Large intestine (tissue), 3 donors: ENCODE results near the gene SYCP3. TPM values are rescaled to one million over a fixed set of nuclear protein-coding genes. Genes with fewer than 3 reads are reported as not detected.

ENCODE experiments used
- DNase-seq, 2 donors: peaks; one replicate each; pipeline versions ENCODE4 v3.0.0 to v3.0.0-alpha.2; 2013
- H3K27ac ChIP-seq: one replicate; pipeline ENCODE4 v1.5.1; 2013; ENCODE audit warnings: low read length
- H3K27me3 ChIP-seq: 2 replicates; pipeline ENCODE4 v1.6.1; 2013; ENCODE audit warnings: low read length; ENCODE audit not compliant: control insufficient read depth, insufficient read depth
- H3K36me3 ChIP-seq: 2 replicates; pipeline ENCODE4 v1.6.1; 2013; ENCODE audit warnings: low read length; ENCODE audit not compliant: control insufficient read depth, insufficient read depth
- H3K4me1 ChIP-seq: one replicate; pipeline ENCODE4 v1.6.1; 2013; ENCODE audit warnings: low read length; ENCODE audit not compliant: control insufficient read depth, insufficient read depth
- H3K4me3 ChIP-seq: one replicate; pipeline ENCODE4 v1.5.1; 2013; ENCODE audit warnings: low read length
- H3K9me3 ChIP-seq: one replicate; pipeline ENCODE4 v1.6.1; 2013; ENCODE audit warnings: mild to moderate bottlenecking, low read depth, low read length, moderate library complexity; ENCODE audit not compliant: control insufficient read depth
- WGBS: methylation state at CpG from one replicate; pipeline ENCODE4 v1.1.5; 2013; ENCODE audit warnings: low lambda C conversion rate; ENCODE audit not compliant: insufficient coverage; 5-methylcytosine and 5-hydroxymethylcytosine counted together
- polyA plus RNA-seq: library from polyadenylated mRNA; unstranded; fragments of 120-200 nt; gene quantifications from one replicate; pipeline ENCODE4 v1.2.1, GENCODE V29; 2013

Gene SYCP3
- polyA plus RNA-seq, 1 donor: 1.7 TPM

- Histone ChIP-seq H3K4me1 (peaks cover 2% of the 10 kb centered on the region), H3K27ac (no peak overlapping the region), H3K36me3 (peaks cover 31% of the 10 kb centered on the region), H3K4me3 (no peak overlapping the region), H3K9me3 (no peaks in the 10 kb centered on the region), H3K27me3 (no peaks in the 10 kb centered on the region)
- peak in 1 of 2 donors; percentile 37 for DNase-seq
Measured at GRCh38 chr12:101720118-101720517, 19.1 kb downstream of the SYCP3 start.

- H3K4me1 ChIP-seq: peaks cover 7% of the 10 kb centered on the region
- H3K36me3 ChIP-seq: peaks cover 31% of the 10 kb centered on the region
- no peak overlapping the region for H3K27ac ChIP-seq
- no peak overlapping the region for H3K4me3 ChIP-seq
- H3K9me3 ChIP-seq: no peaks in the 10 kb centered on the region
- no peaks in the 10 kb centered on the region for H3K27me3 ChIP-seq
- no peak for DNase-seq
Measured at GRCh38 chr12:101719566-101719965, 19.7 kb downstream of the SYCP3 start.

- no peak overlapping the region for H3K4me3 ChIP-seq
- H3K4me1 ChIP-seq: peaks cover 34% of the 10 kb centered on the region
- no peaks in the 10 kb centered on the region for H3K9me3 ChIP-seq
- peak; percentile 40 to 64 for DNase-seq
- H3K27me3 ChIP-seq: no peaks in the 10 kb centered on the region
- whole genome bisulfite sequencing: no CpG with 5 or more reads among the region's 3 CpGs
- H3K27ac ChIP-seq: peak overlapping the region; percentile 85
- peaks cover 7% of the 10 kb centered on the region for H3K36me3 ChIP-seq
Measured at GRCh38 chr12:101714877-101715444, 24.3 kb downstream of the SYCP3 start.

GRCh38 chr12:101713930-101714329 lies 25.3 kb downstream of the SYCP3 start:
- Histone ChIP-seq H3K27me3 (no peaks in the 10 kb centered on the region), H3K36me3 (peaks cover 7% of the 10 kb centered on the region), H3K4me1 (peaks cover 40% of the 10 kb centered on the region), H3K4me3 (no peak overlapping the region), H3K27ac (peak overlapping the region; percentile 85), H3K9me3 (no peaks in the 10 kb centered on the region)
- no peak for DNase-seq
- WGBS: no CpG with 5 or more reads among the region's 2 CpGs

GRCh38 chr12:101713059-101713682 lies 26.1 kb downstream of the SYCP3 start:
- Histone ChIP-seq H3K9me3 (no peaks in the 10 kb centered on the region), H3K36me3 (peaks cover 4% of the 10 kb centered on the region), H3K4me3 (peak overlapping the region; percentile 14), H3K27me3 (no peaks in the 10 kb centered on the region), H3K27ac (peak overlapping the region; percentile 85), H3K4me1 (peaks cover 40% of the 10 kb centered on the region)
- no CpG with 5 or more reads among the region's 5 CpGs for WGBS
- peak; percentile 85 to 90 for DNase-seq

GRCh38 chr12:101710288-101710687 lies 29.0 kb downstream of the SYCP3 start:
- Histone ChIP-seq H3K4me3 (no peak overlapping the region), H3K36me3 (no peaks in the 10 kb centered on the region), H3K27me3 (no peaks in the 10 kb centered on the region), H3K9me3 (no peaks in the 10 kb centered on the region), H3K27ac (peak overlapping the region; percentile 86), H3K4me1 (peaks cover 49% of the 10 kb centered on the region)
- whole genome bisulfite sequencing: no CpG with 5 or more reads among the region's 4 CpGs
- DNase-seq: peak in 1 of 2 donors; percentile 76

GRCh38 chr12:101707131-101707782 lies 32.0 kb downstream of the SYCP3 start:
- H3K36me3 ChIP-seq: no peaks in the 10 kb centered on the region
- H3K4me3 ChIP-seq: no peak overlapping the region
- DNase-seq: peak in 1 of 2 donors; percentile 28
- peak overlapping the region; percentile 4 for H3K27ac ChIP-seq
- H3K9me3 ChIP-seq: no peaks in the 10 kb centered on the region
- no peaks in the 10 kb centered on the region for H3K27me3 ChIP-seq
- peaks cover 24% of the 10 kb centered on the region for H3K4me1 ChIP-seq

GRCh38 chr12:101706403-101706802 lies 32.9 kb downstream of the SYCP3 start:
- H3K27me3 ChIP-seq: no peaks in the 10 kb centered on the region
- no peaks in the 10 kb centered on the region for H3K9me3 ChIP-seq
- H3K27ac ChIP-seq: no peak overlapping the region
- no peak overlapping the region for H3K4me3 ChIP-seq
- H3K36me3 ChIP-seq: no peaks in the 10 kb centered on the region
- 100% methylated on average over 1 of the region's 1 CpG for WGBS
- no peak for DNase-seq
- H3K4me1 ChIP-seq: peaks cover 22% of the 10 kb centered on the region

GRCh38 chr12:101703487-101703886 lies 35.8 kb downstream of the SYCP3 start:
- no peaks in the 10 kb centered on the region for H3K27me3 ChIP-seq
- no peak overlapping the region for H3K4me3 ChIP-seq
- no CpG with 5 or more reads among the region's 3 CpGs for WGBS
- no peaks in the 10 kb centered on the region for H3K9me3 ChIP-seq
- H3K27ac ChIP-seq: no peak overlapping the region
- no peaks in the 10 kb centered on the region for H3K36me3 ChIP-seq
- peaks cover 9% of the 10 kb centered on the region for H3K4me1 ChIP-seq
- no peak for DNase-seq

GRCh38 chr12:101700299-101700820 lies 38.9 kb downstream of the SYCP3 start:
- Histone ChIP-seq H3K36me3 (no peaks in the 10 kb centered on the region), H3K9me3 (no peaks in the 10 kb centered on the region), H3K4me1 (peaks cover 9% of the 10 kb centered on the region), H3K27me3 (no peaks in the 10 kb centered on the region), H3K27ac (peak overlapping the region; percentile 92), H3K4me3 (peak overlapping the region; percentile 84)
- DNase-seq: peak in 1 of 2 donors; percentile 24
- WGBS: no CpG with 5 or more reads among the region's 2 CpGs
